K562 (cell line): Measurements from ENCODE around the gene NRM. TPM values are rescaled to one million over a fixed set of nuclear protein-coding genes. Genes with fewer than 3 reads are reported as not detected.

Experiments used
- CBX3 ChIP-seq, 2 experiments: IDR thresholded peaks; 1 replicate in 1 of 2; 2 replicates in 1 of 2; pipeline ENCODE4 v1.6.1; 2012; ENCODE audit warnings: inconsistent platforms in 2 of 2, low read length in 2 of 2, borderline replicate concordance in 1 of 2, control low read depth in 1 of 2
- CREB1 ChIP-seq, 2 experiments: sonication (generic) in 1 of 2; formaldehyde crosslinking in 1 of 2; IDR thresholded peaks; 2 replicates each; pipeline versions ENCODE4 v1.6.1 to v1.8.0; 2012 to 2022; ENCODE audit warnings: inconsistent platforms in 1 of 2, mild to moderate bottlenecking in 1 of 2, missing genetic modification reagents in 1 of 2, moderate library complexity in 1 of 2
- CREM ChIP-seq: IDR thresholded peaks from 2 replicates; pipeline ENCODE4 v1.6.1; 2014; ENCODE audit warnings: antibody characterized with exemption, low read depth
- EGR1 ChIP-seq: fragments of 450-650 bp; conservative IDR thresholded peaks from 2 replicates; pipeline ENCODE4 v1.6.1; 2017; ENCODE audit warnings: mild to moderate bottlenecking
- JUN ChIP-seq, 2 experiments: sonication (generic) in 1 of 2; formaldehyde crosslinking in 1 of 2; IDR thresholded peaks; 2 replicates each; pipeline versions ENCODE4 v1.6.1 to v1.8.0; 2012 to 2022; ENCODE audit warnings: borderline replicate concordance in 2 of 2, mild to moderate bottlenecking in 2 of 2, improper control_type of control experiment in 1 of 2, low read depth in 1 of 2, low read length in 1 of 2, missing genetic modification reagents in 1 of 2
- RBM25 ChIP-seq: fragments of 200-400 bp; formaldehyde crosslinking; IDR thresholded peaks from 2 replicates; pipeline ENCODE4 v1.6.1; 2018; ENCODE audit warnings: low read length, low read depth, moderate library complexity; ENCODE audit not compliant: severe bottlenecking
- STAG1 ChIP-seq: sonication (generic); formaldehyde crosslinking; IDR thresholded peaks from 2 replicates; pipeline ENCODE4 v1.5.0; 2020; ENCODE audit warnings: missing genetic modification reagents, borderline replicate concordance
- TEAD4 ChIP-seq, 2 experiments: sonication (generic) in 1 of 2; formaldehyde crosslinking in 1 of 2; IDR thresholded peaks; 2 replicates each; pipeline versions ENCODE4 v1.6.1 to v1.8.0; 2012 to 2022; ENCODE audit warnings: borderline replicate concordance in 1 of 2, inconsistent platforms in 1 of 2, low read length in 1 of 2, mild to moderate bottlenecking in 1 of 2, missing genetic modification reagents in 1 of 2
- TRIM28 ChIP-seq: fragments of 450-650 bp; IDR thresholded peaks from 2 replicates; pipeline ENCODE4 v1.6.1; 2017
- TSC22D4 ChIP-seq: fragments of 450-650 bp; IDR thresholded peaks from 2 replicates; pipeline ENCODE4 v1.6.1; 2016; ENCODE audit warnings: missing genetic modification characterization, missing biosample characterization, control low read depth
- polyA plus RNA-seq, 8 experiments: library from polyadenylated mRNA; depleted of rRNA in 4 of 8; stranded (reverse) in 5 of 8; unstranded in 3 of 8; fragments of >200 nt; fragmentation: Nextera tagmentation in 2 of 8; fragmentation: Illumina TruSeq in 1 of 8; extraction: Ambion mirVana in 2 of 8; extraction: Trizol in 1 of 8; gene quantifications; 2 replicates each; pipeline versions ENCODE4 v1.2.1 to v1.2.3, GENCODE V29; 2011 to 2014; ENCODE audit warnings: inconsistent platforms in 1 of 8, missing spikeins in 1 of 8
- total RNA-seq, 7 experiments: library from RNA; depleted of rRNA in 6 of 7; stranded (reverse); fragments of >200 nt in 6 of 7; fragmentation: Illumina TruSeq in 2 of 7; extraction: Trizol in 2 of 7; gene quantifications; 2 replicates each; pipeline versions ENCODE4 v1.2.1 to v1.2.3, GENCODE V29; 2011 to 2021; ENCODE audit warnings: low replicate concordance in 1 of 7
- TF ChIP-seq, protein P1 (sequence below): sonication (generic); formaldehyde crosslinking; IDR thresholded peaks from 2 replicates; pipeline ENCODE4 v1.8.1; 2022; ENCODE audit warnings: missing genetic modification reagents
- TF ChIP-seq, protein P2 (sequence below): sonication (generic); formaldehyde crosslinking; IDR thresholded peaks from 2 replicates; pipeline ENCODE4 v1.8.0; 2022; ENCODE audit warnings: mild to moderate bottlenecking, low read depth, missing genetic modification reagents
- TF ChIP-seq, protein P3 (sequence below): fragments of 450-650 bp; IDR thresholded peaks from 2 replicates; pipeline ENCODE4 v1.6.1; 2016; ENCODE audit warnings: borderline replicate concordance
- TF ChIP-seq, protein P4 (sequence below): IDR thresholded peaks from 2 replicates; pipeline ENCODE4 v1.6.1; 2016; ENCODE audit warnings: missing genetic modification characterization, missing compliant biosample characterization
- TF ChIP-seq, protein P5 (sequence below), 2 experiments: fragments of 250-450 bp in 1 of 2; fragments of 450-650 bp in 1 of 2; sonication (Bioruptor Pico) in 1 of 2; IDR thresholded peaks; 2 replicates each; pipeline versions ENCODE4 v1.6.1 to v1.8.0; 2016 to 2021; ENCODE audit warnings: mild to moderate bottlenecking in 2 of 2, moderate library complexity in 2 of 2, missing compliant biosample characterization in 1 of 2, missing genetic modification characterization in 1 of 2
- TF ChIP-seq, protein P6 (sequence below): fragments of 450-650 bp; formaldehyde crosslinking; IDR thresholded peaks from 2 replicates; pipeline ENCODE4 v1.4.0; 2020; ENCODE audit warnings: mild to moderate bottlenecking

Gene NRM
- total and polyA plus RNA-seq, 9 of the 15 experiments (the other 6 are each of a cell fraction or from before 2014, with no cell fraction given): 9.7 to 58.2 (median 18.1) TPM

DNA sequence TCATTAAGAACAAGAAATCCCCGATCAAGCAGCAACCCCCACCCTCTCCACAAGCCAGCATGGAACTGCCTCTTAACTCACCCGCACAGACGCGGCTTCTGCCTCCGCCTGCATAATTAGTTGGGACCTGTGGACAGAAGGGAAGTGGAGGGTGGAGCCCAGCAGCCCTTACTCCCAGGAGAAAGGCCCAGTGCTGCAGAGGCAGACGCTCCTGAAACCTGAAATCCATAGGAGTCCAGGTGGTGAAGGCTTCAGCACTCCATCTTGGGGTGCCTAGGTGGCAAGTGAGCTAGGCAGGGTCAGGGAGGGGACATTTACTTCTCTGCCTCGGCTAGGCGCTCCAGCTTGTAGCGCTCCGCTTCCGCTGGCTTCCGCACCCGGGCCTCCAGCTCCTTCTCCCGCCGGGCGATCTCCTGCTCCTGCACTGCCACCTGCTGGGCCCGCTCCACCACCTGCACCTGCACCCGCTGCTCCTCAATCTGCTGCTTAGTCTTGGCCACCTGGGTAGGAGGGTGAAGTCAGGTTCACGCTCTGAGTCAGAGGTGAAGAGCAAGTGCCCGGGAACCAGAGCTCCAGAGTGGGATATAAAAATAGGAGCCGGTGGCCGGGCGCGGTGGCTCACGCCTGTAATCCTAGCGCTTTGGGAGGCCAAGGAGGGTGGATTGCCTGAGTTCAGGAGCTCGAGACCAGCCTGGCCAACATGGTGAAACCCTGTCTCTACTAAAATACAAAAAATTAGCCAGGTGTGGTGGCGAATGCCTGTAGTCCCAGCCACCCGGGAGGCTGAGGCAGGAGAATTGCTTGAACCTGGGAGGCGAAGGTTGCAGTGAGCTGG, 40.0 kb upstream of the NRM start (continued):
- TF ChIP-seq, protein P1, sequence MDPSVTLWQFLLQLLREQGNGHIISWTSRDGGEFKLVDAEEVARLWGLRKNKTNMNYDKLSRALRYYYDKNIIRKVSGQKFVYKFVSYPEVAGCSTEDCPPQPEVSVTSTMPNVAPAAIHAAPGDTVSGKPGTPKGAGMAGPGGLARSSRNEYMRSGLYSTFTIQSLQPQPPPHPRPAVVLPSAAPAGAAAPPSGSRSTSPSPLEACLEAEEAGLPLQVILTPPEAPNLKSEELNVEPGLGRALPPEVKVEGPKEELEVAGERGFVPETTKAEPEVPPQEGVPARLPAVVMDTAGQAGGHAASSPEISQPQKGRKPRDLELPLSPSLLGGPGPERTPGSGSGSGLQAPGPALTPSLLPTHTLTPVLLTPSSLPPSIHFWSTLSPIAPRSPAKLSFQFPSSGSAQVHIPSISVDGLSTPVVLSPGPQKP: no peak
- peak; percentile 71; the same call in 1 of the 2 replicates for TF ChIP-seq STAG1 (CRISPR knock-in tag)
- TF ChIP-seq, protein P2, sequence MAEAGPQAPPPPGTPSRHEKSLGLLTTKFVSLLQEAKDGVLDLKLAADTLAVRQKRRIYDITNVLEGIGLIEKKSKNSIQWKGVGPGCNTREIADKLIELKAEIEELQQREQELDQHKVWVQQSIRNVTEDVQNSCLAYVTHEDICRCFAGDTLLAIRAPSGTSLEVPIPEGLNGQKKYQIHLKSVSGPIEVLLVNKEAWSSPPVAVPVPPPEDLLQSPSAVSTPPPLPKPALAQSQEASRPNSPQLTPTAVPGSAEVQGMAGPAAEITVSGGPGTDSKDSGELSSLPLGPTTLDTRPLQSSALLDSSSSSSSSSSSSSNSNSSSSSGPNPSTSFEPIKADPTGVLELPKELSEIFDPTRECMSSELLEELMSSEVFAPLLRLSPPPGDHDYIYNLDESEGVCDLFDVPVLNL: no peak
- TF ChIP-seq CBX3 (IDR thresholded peaks at IDR 0.05; ENCODE audit: borderline replicate concordance in 1 of 2, low read length in 2 of 2): peak in 1 of 2 experiments; percentile 48; a peak in 1 of 3 replicates
- no peak for TF ChIP-seq EGR1
- TF ChIP-seq CREM: peak; percentile 65; the same call in 1 of the 2 replicates
- TF ChIP-seq CREB1 (IDR thresholded peaks at IDR 0.05): no peak
- peak; percentile 46; the same call in 1 of the 2 replicates for TF ChIP-seq CREB1 (CRISPR knock-in tag; IDR thresholded peaks at IDR 0.05)
- TF ChIP-seq JUN (IDR thresholded peaks at IDR 0.05; ENCODE audit: borderline replicate concordance, low read depth, low read length): no peak
- TF ChIP-seq JUN (CRISPR knock-in tag; IDR thresholded peaks at IDR 0.05; ENCODE audit: borderline replicate concordance): peak; percentile 49; the same call in 1 of the 2 replicates
- TF ChIP-seq, protein P3, sequence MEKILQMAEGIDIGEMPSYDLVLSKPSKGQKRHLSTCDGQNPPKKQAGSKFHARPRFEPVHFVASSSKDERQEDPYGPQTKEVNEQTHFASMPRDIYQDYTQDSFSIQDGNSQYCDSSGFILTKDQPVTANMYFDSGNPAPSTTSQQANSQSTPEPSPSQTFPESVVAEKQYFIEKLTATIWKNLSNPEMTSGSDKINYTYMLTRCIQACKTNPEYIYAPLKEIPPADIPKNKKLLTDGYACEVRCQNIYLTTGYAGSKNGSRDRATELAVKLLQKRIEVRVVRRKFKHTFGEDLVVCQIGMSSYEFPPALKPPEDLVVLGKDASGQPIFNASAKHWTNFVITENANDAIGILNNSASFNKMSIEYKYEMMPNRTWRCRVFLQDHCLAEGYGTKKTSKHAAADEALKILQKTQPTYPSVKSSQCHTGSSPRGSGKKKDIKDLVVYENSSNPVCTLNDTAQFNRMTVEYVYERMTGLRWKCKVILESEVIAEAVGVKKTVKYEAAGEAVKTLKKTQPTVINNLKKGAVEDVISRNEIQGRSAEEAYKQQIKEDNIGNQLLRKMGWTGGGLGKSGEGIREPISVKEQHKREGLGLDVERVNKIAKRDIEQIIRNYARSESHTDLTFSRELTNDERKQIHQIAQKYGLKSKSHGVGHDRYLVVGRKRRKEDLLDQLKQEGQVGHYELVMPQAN: 0 out of 2 replicates have a peak, but pooled peaks have one; percentile 9
- TF ChIP-seq RBM25: no peak
- TF ChIP-seq, protein P4, sequence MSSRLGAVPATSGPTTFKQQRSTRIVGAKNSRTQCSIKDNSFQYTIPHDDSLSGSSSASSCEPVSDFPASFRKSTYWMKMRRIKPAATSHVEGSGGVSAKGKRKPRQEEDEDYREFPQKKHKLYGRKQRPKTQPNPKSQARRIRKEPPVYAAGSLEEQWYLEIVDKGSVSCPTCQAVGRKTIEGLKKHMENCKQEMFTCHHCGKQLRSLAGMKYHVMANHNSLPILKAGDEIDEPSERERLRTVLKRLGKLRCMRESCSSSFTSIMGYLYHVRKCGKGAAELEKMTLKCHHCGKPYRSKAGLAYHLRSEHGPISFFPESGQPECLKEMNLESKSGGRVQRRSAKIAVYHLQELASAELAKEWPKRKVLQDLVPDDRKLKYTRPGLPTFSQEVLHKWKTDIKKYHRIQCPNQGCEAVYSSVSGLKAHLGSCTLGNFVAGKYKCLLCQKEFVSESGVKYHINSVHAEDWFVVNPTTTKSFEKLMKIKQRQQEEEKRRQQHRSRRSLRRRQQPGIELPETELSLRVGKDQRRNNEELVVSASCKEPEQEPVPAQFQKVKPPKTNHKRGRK: no peak
- TF ChIP-seq TSC22D4 (tag): no peak
- TF ChIP-seq, protein P5, sequence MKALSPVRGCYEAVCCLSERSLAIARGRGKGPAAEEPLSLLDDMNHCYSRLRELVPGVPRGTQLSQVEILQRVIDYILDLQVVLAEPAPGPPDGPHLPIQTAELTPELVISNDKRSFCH (CRISPR knock-in tag; IDR thresholded peaks at IDR 0.05): no peak
- TF ChIP-seq, protein P5 (tag; IDR thresholded peaks at IDR 0.05): 0 out of 2 replicates have a peak, but pooled peaks have one; percentile 34
- TF ChIP-seq, protein P6, sequence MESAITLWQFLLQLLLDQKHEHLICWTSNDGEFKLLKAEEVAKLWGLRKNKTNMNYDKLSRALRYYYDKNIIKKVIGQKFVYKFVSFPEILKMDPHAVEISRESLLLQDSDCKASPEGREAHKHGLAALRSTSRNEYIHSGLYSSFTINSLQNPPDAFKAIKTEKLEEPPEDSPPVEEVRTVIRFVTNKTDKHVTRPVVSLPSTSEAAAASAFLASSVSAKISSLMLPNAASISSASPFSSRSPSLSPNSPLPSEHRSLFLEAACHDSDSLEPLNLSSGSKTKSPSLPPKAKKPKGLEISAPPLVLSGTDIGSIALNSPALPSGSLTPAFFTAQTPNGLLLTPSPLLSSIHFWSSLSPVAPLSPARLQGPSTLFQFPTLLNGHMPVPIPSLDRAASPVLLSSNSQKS (CRISPR knock-in tag): no peak
- TF ChIP-seq TEAD4 (IDR thresholded peaks at IDR 0.05; ENCODE audit: low read length): peak; percentile 7; the same call in 1 of the 2 replicates
- no peak for TF ChIP-seq TEAD4 (CRISPR knock-in tag; IDR thresholded peaks at IDR 0.05; ENCODE audit: borderline replicate concordance)
- TF ChIP-seq TRIM28: 0 out of 2 replicates have a peak, but pooled peaks have one; percentile 17
